Heart left ventricle (tissue), 16 donors: Measurements from ENCODE around the gene OPRD1. TPM values are rescaled to one million over a fixed set of nuclear protein-coding genes. Genes with fewer than 3 reads are reported as not detected.

Source experiments
- ATAC-seq, 4 donors: fragments of 200-7000 bp; cut with Tn5 transposase; one replicate each; pipeline ENCODE4 v1.9.1; 2020 to 2022; ENCODE audit warnings: moderate library complexity in 4 of 4, mild to moderate bottlenecking in 3 of 4, moderate number of reproducible peaks in 1 of 4
- DNase-seq, 5 donors: peaks; one replicate each; pipeline ENCODE4 v3.0.0-alpha.2; 2020
- H3K27ac ChIP-seq, 12 donors: fragments of 200-600 bp; sonication (generic) in 4 of 12; one replicate each; pipeline versions ENCODE4 v1.5.0 to v1.8.0; 2016 to 2022; ENCODE audit warnings: mild to moderate bottlenecking in 2 of 12
- H3K27me3 ChIP-seq, 9 donors: fragments of 200-600 bp; sonication (generic) in 2 of 9; one replicate each; pipeline versions ENCODE4 v1.5.1 to v1.8.0; 2016 to 2022; ENCODE audit warnings: mild to moderate bottlenecking in 3 of 9
- H3K36me3 ChIP-seq, 9 donors: fragments of 200-600 bp; sonication (generic) in 2 of 9; one replicate each; pipeline versions ENCODE4 v1.5.0 to v1.8.0; 2018 to 2022; ENCODE audit warnings: mild to moderate bottlenecking in 2 of 9
- H3K4me1 ChIP-seq, 12 donors: fragments of 200-600 bp; sonication (generic) in 4 of 12; one replicate each; pipeline versions ENCODE4 v1.5.0 to v1.8.0; 2016 to 2022; ENCODE audit warnings: mild to moderate bottlenecking in 3 of 12
- H3K4me3 ChIP-seq, 12 donors: fragments of 200-600 bp; sonication (generic) in 4 of 12; one replicate each; pipeline versions ENCODE4 v1.5.0 to v1.8.0; 2017 to 2022; ENCODE audit warnings: mild to moderate bottlenecking in 9 of 12, moderate library complexity in 4 of 12
- H3K9me3 ChIP-seq, 12 donors: fragments of 200-600 bp; sonication (generic) in 4 of 12; one replicate each; pipeline versions ENCODE4 v1.5.0 to v1.8.0; 2016 to 2022; ENCODE audit warnings: mild to moderate bottlenecking in 1 of 12
- POLR2A ChIP-seq, 2 donors: fragments of 450-650 bp; IDR thresholded peaks; one replicate each; pipeline ENCODE4 v1.6.1; 2017; ENCODE audit warnings: antibody characterized with exemption in 2 of 2, mild to moderate bottlenecking in 2 of 2, moderate library complexity in 2 of 2
- WGBS, 4 donors: extraction: QIAGEN DNeasy Blood & Tissue Kit in 2 of 4; methylation state at CpG; one replicate each; pipeline versions ENCODE4 v1.1.5 to v1.1.7; 2013 to 2018; 5-methylcytosine and 5-hydroxymethylcytosine counted together
- intact Hi-C, 10 donors: fragments of 100-400 bp; cut with DNase I; formaldehyde crosslinking; loops; one replicate each; pipeline versions ENCODE4 v1.11.1 to v1.14.2; 2022
- polyA plus RNA-seq, 2 donors: library from polyadenylated mRNA; stranded (reverse); fragments of 200-250 nt; gene quantifications; one replicate each; pipeline ENCODE4 v1.2.3, GENCODE V29; 2013
- total RNA-seq, 9 donors: library from RNA; depleted of rRNA in 2 of 9; stranded (reverse); fragments of >200 nt in 2 of 9; fragmentation: NEBNext Ultra II Directional in 3 of 9; extraction: Animal tissue kit (Norgen Biotek cat#: 25700) in 3 of 9; gene quantifications; one replicate each; pipeline versions ENCODE4 v1.1.0 to v1.2.4, GENCODE V29; 2016 to 2023
- TF ChIP-seq, protein P1 (sequence below), 12 donors: fragments of 200-600 bp; sonication (generic) in 4 of 12; IDR thresholded peaks; one replicate each; pipeline versions ENCODE4 v1.5.0 to v1.8.0; 2018 to 2022; ENCODE audit warnings: antibody characterized with exemption in 12 of 12, mild to moderate bottlenecking in 5 of 12
- donor health status: ischemic (EF 13 %, LVEDD 7.1; RV severe dilation, severe dysfunction).
- donor health status: healthy with polysubstance abuse.
- donor health status: DM: no; HTN: yes; CAD: no.
- donor health status: DM: no; HTN: no; CAD: no.
- donor health status: ischemic (EF 25% LVEDD 6.9; RV normal size, moderate dysfunction).
- donor health status: ischemic (EF 25% LVEDD 5.7; RV mildly dilated, moderate dysfunction).
- donor health status: healthy.
- donor health status: DM: yes; HTN: yes; CAD: no.
- donor health status: ischemic (EF 35%, LVEDD 5.7; RV mildly dilated, moderate dysfunction).
- donor health status: nonischemic (EF 11% LVEDD 7.7; RV severe dilation, severe dysfunction).
- donor health status: DM: yes; HTN: yes; CAD: no.
- donor health status: PGD.
- donor health status: ischemic (EF 29% LVEDD 5.4; RV normal size, mild dysfunction).
- donor health status: nonischemic (EF 23%, LVEDD 6.1; RV moderate dilation, normal function).

The OPRD1 gene
- total and polyA plus RNA-seq, 11 donors, result under 0.01 to 0.02 (median 0.01) TPM; not detected in 7

GRCh38 chr1:28915031-28915895 lies 103.3 kb downstream of the OPRD1 start:
- H3K4me1 ChIP-seq, result peaks cover 0 to 21% (median 10%) of the 10 kb centered on the region in 12 donors
- peak overlapping the region; percentile 44 to 91 (median 64) for H3K4me3 ChIP-seq
- no peak for TF ChIP-seq POLR2A (IDR thresholded peaks at IDR 0.05)
- TF ChIP-seq, protein P1, sequence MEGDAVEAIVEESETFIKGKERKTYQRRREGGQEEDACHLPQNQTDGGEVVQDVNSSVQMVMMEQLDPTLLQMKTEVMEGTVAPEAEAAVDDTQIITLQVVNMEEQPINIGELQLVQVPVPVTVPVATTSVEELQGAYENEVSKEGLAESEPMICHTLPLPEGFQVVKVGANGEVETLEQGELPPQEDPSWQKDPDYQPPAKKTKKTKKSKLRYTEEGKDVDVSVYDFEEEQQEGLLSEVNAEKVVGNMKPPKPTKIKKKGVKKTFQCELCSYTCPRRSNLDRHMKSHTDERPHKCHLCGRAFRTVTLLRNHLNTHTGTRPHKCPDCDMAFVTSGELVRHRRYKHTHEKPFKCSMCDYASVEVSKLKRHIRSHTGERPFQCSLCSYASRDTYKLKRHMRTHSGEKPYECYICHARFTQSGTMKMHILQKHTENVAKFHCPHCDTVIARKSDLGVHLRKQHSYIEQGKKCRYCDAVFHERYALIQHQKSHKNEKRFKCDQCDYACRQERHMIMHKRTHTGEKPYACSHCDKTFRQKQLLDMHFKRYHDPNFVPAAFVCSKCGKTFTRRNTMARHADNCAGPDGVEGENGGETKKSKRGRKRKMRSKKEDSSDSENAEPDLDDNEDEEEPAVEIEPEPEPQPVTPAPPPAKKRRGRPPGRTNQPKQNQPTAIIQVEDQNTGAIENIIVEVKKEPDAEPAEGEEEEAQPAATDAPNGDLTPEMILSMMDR (IDR thresholded peaks at IDR 0.05), result no peak
- no peaks in the 10 kb centered on the region for H3K9me3 ChIP-seq
- peak overlapping the region in 3 of 12 donors; percentile 23 to 55 (median 49) for H3K27ac ChIP-seq
- no peaks in the 10 kb centered on the region for H3K36me3 ChIP-seq
- 7 to 18% (median 9%) methylated on average over 17 to 32 of the region's 32 CpGs for WGBS, 4 donors
- H3K27me3 ChIP-seq, result no peaks in the 10 kb centered on the region
- DNase-seq (no peak), ATAC-seq (peak in 1 of 4 donors; percentile 3)
- intact Hi-C loops, result no loop called here

GRCh38 chr1:28917757-28918118 lies 105.8 kb downstream of the OPRD1 start:
- ATAC-seq (no peak), DNase-seq (no peak)
- Histone ChIP-seq H3K36me3 (no peaks in the 10 kb centered on the region), H3K27me3 (no peaks in the 10 kb centered on the region), H3K4me3 (no peak overlapping the region), H3K9me3 (no peaks in the 10 kb centered on the region), H3K27ac (no peak overlapping the region), H3K4me1 (peaks cover 0 to 21% (median 10%) of the 10 kb centered on the region in 12 donors)
- TF ChIP-seq, protein P1 (IDR thresholded peaks at IDR 0.05), result no peak
- TF ChIP-seq POLR2A (IDR thresholded peaks at IDR 0.05), result no peak
- intact Hi-C loops, result no loop called here
- 85 to 92% (median 87%) methylated on average over 2 of the region's 2 CpGs for WGBS, 4 donors

Other genes with a start within 250 kb of the OPRD1 start
- gene RAB42, start 219.9 kb upstream of the OPRD1 start, total RNA-seq, result 10 to 100 TPM in 1 of 9 donors, 1 to 10 TPM in 4, under 1 TPM in 4; 0.49 to 13.1 (median 1.2) TPM
- under 1 TPM; 0.49 to 0.50 TPM for gene RAB42, start 219.9 kb upstream of the OPRD1 start, polyA plus RNA-seq
- 10 to 100 TPM; 18.3 to 38.5 (median 21.1) TPM for gene TAF12, start 169.1 kb upstream of the OPRD1 start, total RNA-seq
- gene TAF12, start 169.1 kb upstream of the OPRD1 start, polyA plus RNA-seq, result 10 to 100 TPM; 29.0 to 35.7 TPM
- not detected for gene RNU11, start 163.6 kb upstream of the OPRD1 start, total RNA-seq
- gene RNU11, start 163.6 kb upstream of the OPRD1 start, polyA plus RNA-seq, result not detected
- 1 to 10 TPM; 4.3 to 8.5 (median 6.1) TPM for gene GMEB1, start 143.4 kb upstream of the OPRD1 start, total RNA-seq
- 1 to 10 TPM; 2.2 to 7.0 TPM for gene GMEB1, start 143.4 kb upstream of the OPRD1 start, polyA plus RNA-seq
- 10 to 100 TPM; 31.3 to 56.3 (median 40.0) TPM for gene YTHDF2, start 75.2 kb upstream of the OPRD1 start, total RNA-seq
- 10 to 100 TPM; 20.7 to 30.4 TPM for gene YTHDF2, start 75.2 kb upstream of the OPRD1 start, polyA plus RNA-seq
- gene EPB41, start 102.4 kb downstream of the OPRD1 start, total RNA-seq, result 10 to 100 TPM; 13.6 to 34.4 (median 24.2) TPM
- gene EPB41, start 102.4 kb downstream of the OPRD1 start, polyA plus RNA-seq, result 10 to 100 TPM in 1 of 2 donors, 1 to 10 TPM in 1; 7.8 to 10.1 TPM